Breast epithelium (tissue), 4 donors: ENCODE results near the gene DMD. TPM values are rescaled to one million over a fixed set of nuclear protein-coding genes. Genes with fewer than 3 reads are reported as not detected.

ENCODE experiments used
- DNase-seq, 2 donors: peaks; one replicate each; pipeline ENCODE4 v3.0.0-alpha.2; 2019; ENCODE audit warnings: low spot score in 2 of 2
- H3K27ac ChIP-seq, 2 donors: fragments of 200-600 bp; sonication (generic) in 1 of 2; one replicate each; pipeline ENCODE4 v1.5.1; 2016 to 2019; ENCODE audit warnings: mild to moderate bottlenecking in 1 of 2
- H3K27me3 ChIP-seq, 2 donors: fragments of 200-600 bp; sonication (generic) in 1 of 2; one replicate each; pipeline versions ENCODE4 v1.5.1 to v1.6.0; 2017 to 2019; ENCODE audit warnings: control low read depth in 1 of 2, mild to moderate bottlenecking in 1 of 2
- H3K36me3 ChIP-seq: fragments of 200-600 bp; one replicate; pipeline ENCODE4 v1.5.1; 2019
- H3K4me1 ChIP-seq, 2 donors: fragments of 200-600 bp; sonication (generic); one replicate each; pipeline ENCODE4 v1.5.1; 2016 to 2019; ENCODE audit warnings: control low read depth in 1 of 2
- H3K4me3 ChIP-seq, 3 donors: fragments of 200-600 bp; sonication (generic); 1 replicate in 2 of 3; 2 replicates in 1 of 3; pipeline ENCODE4 v1.5.1; 2016 to 2019; ENCODE audit warnings: mild to moderate bottlenecking in 3 of 3, moderate library complexity in 2 of 3
- H3K9me3 ChIP-seq, 2 donors: fragments of 200-600 bp; sonication (generic) in 1 of 2; one replicate each; pipeline ENCODE4 v1.5.1; 2016 to 2019; ENCODE audit warnings: control low read depth in 1 of 2
- POLR2A ChIP-seq: fragments of 450-650 bp; IDR thresholded peaks from one replicate; pipeline ENCODE4 v1.6.1; 2016; ENCODE audit warnings: antibody characterized with exemption, mild to moderate bottlenecking, moderate library complexity
- POLR2AphosphoS5 ChIP-seq, 3 donors: sonication (generic); formaldehyde crosslinking; IDR thresholded peaks; one replicate each; pipeline ENCODE4 v1.6.1; 2017; ENCODE audit warnings: antibody characterized with exemption in 3 of 3
- intact Hi-C: fragments of 100-400 bp; cut with DNase I; formaldehyde crosslinking; loops from one replicate; pipeline ENCODE4 v1.15.1; 2023; ENCODE audit warnings: low total_unique reads
- total RNA-seq, 3 donors: library from RNA; depleted of rRNA; stranded (reverse); fragments of >200 nt; gene quantifications; one replicate each; pipeline ENCODE4 v1.1.0, GENCODE V29; 2016
- TF ChIP-seq, protein P1 (sequence below), 3 donors: fragments of 450-650 bp; IDR thresholded peaks; one replicate each; pipeline ENCODE4 v1.5.1; 2016 to 2017; ENCODE audit warnings: antibody characterized with exemption in 3 of 3, mild to moderate bottlenecking in 3 of 3, moderate library complexity in 3 of 3

DMD gene
- total RNA-seq, 3 donors from 2014 or later: 57.0 to 135 (median 65.2) TPM

DNA sequence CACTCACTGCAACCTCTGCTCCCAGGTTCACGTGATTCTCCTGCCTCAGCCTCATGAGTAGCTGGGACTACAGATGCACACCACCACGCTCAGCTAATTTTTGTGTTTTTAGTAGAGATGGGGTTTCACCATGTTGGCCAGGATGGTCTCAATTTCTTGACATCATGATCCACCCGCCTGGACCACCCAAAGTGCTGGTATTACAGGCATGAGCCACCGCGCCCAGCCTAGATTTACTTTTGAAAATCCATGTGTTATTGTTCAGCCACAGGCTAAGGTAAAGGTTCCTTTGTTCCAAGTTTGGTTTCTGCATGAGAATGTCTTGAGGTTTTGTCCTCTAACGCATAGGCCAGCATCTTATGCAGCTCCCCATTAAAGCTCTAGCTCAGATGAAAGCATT is 371.6 kb downstream of the DMD start:
- H3K27ac ChIP-seq: no peak overlapping the region
- H3K4me3 ChIP-seq: no peak overlapping the region
- no peaks in the 10 kb centered on the region for H3K9me3 ChIP-seq
- no peak for DNase-seq
- H3K36me3 ChIP-seq: no peaks in the 10 kb centered on the region
- intact Hi-C loops: no loop called here
- no peak for TF ChIP-seq POLR2A
- TF ChIP-seq, protein P1, sequence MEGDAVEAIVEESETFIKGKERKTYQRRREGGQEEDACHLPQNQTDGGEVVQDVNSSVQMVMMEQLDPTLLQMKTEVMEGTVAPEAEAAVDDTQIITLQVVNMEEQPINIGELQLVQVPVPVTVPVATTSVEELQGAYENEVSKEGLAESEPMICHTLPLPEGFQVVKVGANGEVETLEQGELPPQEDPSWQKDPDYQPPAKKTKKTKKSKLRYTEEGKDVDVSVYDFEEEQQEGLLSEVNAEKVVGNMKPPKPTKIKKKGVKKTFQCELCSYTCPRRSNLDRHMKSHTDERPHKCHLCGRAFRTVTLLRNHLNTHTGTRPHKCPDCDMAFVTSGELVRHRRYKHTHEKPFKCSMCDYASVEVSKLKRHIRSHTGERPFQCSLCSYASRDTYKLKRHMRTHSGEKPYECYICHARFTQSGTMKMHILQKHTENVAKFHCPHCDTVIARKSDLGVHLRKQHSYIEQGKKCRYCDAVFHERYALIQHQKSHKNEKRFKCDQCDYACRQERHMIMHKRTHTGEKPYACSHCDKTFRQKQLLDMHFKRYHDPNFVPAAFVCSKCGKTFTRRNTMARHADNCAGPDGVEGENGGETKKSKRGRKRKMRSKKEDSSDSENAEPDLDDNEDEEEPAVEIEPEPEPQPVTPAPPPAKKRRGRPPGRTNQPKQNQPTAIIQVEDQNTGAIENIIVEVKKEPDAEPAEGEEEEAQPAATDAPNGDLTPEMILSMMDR (IDR thresholded peaks at IDR 0.05): no peak
- TF ChIP-seq POLR2AphosphoS5 (IDR thresholded peaks at IDR 0.05): no peak
- no peaks in the 10 kb centered on the region for H3K27me3 ChIP-seq
- H3K4me1 ChIP-seq: no peaks in the 10 kb centered on the region

- no peaks in the 10 kb centered on the region for H3K36me3 ChIP-seq
- H3K4me1 ChIP-seq: no peaks in the 10 kb centered on the region
- no peaks in the 10 kb centered on the region for H3K27me3 ChIP-seq
- TF ChIP-seq, protein P1 (IDR thresholded peaks at IDR 0.05): no peak
- no peak for TF ChIP-seq POLR2A
- TF ChIP-seq POLR2AphosphoS5 (IDR thresholded peaks at IDR 0.05): no peak
- H3K9me3 ChIP-seq: no peaks in the 10 kb centered on the region
- intact Hi-C loops: no loop called here
- H3K4me3 ChIP-seq: no peak overlapping the region
- DNase-seq: no peak
- no peak overlapping the region for H3K27ac ChIP-seq
These were observed 386.3 kb downstream of the DMD start for GRCh38 chrX:32825009-32825408.

- peaks cover 0 to 8% of the 10 kb centered on the region in 2 donors for H3K9me3 ChIP-seq
- DNase-seq: no peak
- no peak overlapping the region for H3K27ac ChIP-seq
- TF ChIP-seq, protein P1 (IDR thresholded peaks at IDR 0.05): no peak
- no peak for TF ChIP-seq POLR2A
- no peak for TF ChIP-seq POLR2AphosphoS5 (IDR thresholded peaks at IDR 0.05)
- no peaks in the 10 kb centered on the region for H3K27me3 ChIP-seq
- no peak overlapping the region for H3K4me3 ChIP-seq
- H3K4me1 ChIP-seq: no peaks in the 10 kb centered on the region
- H3K36me3 ChIP-seq: no peaks in the 10 kb centered on the region
- intact Hi-C loops: no loop called here
These were observed 407.3 kb downstream of the DMD start for GRCh38 chrX:32804034-32804433.

DNA sequence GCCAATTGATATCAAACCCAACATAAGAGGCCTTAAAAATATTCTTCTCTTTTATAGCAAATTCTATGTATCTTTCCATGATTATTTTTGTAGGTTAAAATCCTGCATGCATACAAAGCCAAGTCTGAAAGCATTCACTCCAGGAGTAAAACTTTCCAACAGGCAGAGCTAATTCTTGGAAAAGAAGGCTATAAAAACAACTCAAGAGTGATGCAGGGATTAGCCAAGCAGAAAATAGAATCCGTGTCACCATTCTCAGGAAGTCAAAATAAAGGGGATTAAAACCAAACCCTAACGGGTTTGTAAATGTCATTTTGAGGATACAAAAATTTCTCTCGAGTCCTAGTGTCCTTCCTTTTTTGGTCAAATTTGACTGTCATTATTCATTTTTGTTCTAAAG is 412.4 kb downstream of the DMD start:
- H3K36me3 ChIP-seq: no peaks in the 10 kb centered on the region
- no peak overlapping the region for H3K4me3 ChIP-seq
- H3K27ac ChIP-seq: no peak overlapping the region
- intact Hi-C loops: no loop called here
- H3K9me3 ChIP-seq: peaks cover 0 to 1% of the 10 kb centered on the region in 2 donors
- DNase-seq: no peak
- H3K27me3 ChIP-seq: no peaks in the 10 kb centered on the region
- H3K4me1 ChIP-seq: no peaks in the 10 kb centered on the region
- TF ChIP-seq, protein P1 (IDR thresholded peaks at IDR 0.05): no peak

DNA sequence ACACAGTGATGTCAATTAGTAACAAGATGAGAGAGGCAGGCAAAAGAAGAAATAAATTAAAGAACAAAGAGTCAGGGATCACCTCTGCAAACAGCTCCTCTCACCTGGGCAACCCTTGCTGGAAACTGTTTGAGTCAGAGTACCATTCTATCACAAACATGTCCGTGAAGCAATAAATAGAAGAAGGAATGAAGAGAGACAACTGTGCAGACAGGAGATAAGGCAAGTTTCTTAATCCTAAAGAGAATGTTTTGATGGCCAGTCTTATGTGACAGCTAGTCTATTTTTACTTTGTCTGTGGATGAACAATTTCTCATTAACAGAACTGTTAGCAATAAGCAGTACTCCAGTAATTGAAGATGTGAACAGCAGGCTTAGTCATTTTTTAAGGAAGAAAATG is 422.4 kb downstream of the DMD start:
- H3K27me3 ChIP-seq: peaks cover 0 to 20% of the 10 kb centered on the region in 2 donors
- TF ChIP-seq, protein P1 (IDR thresholded peaks at IDR 0.05): no peak
- no peak for TF ChIP-seq POLR2A
- no peak for TF ChIP-seq POLR2AphosphoS5 (IDR thresholded peaks at IDR 0.05)
- no peaks in the 10 kb centered on the region for H3K4me1 ChIP-seq
- H3K36me3 ChIP-seq: no peaks in the 10 kb centered on the region
- no peak overlapping the region for H3K4me3 ChIP-seq
- no peak overlapping the region for H3K27ac ChIP-seq
- DNase-seq: no peak
- no peaks in the 10 kb centered on the region for H3K9me3 ChIP-seq
- intact Hi-C loops: no loop called here
